ENCODE data around the gene GADL1.

GRCh38 chr3:30753766-30754165 lies 140.7 kb downstream of the GADL1 start:
- no peak for TF ChIP-seq EZH2 (IDR thresholded peaks at IDR 0.05)
- TF ChIP-seq POLR2AphosphoS5 (IDR thresholded peaks at IDR 0.05; ENCODE audit: borderline replicate concordance, low read depth, low read length) = no peak
- no peak for TF ChIP-seq FOXP2 (optimal IDR thresholded peaks at IDR 0.05; ENCODE audit: control extremely low read depth, extremely low read length, insufficient read depth)
